H1 (cell line): ENCODE results near the gene ATP6V0E2. TPM values are rescaled to one million over a fixed set of nuclear protein-coding genes. Genes with fewer than 3 reads are reported as not detected.

Experiments
- CTCF ChIA-PET: fragments of 300-600 bp; sonication (Branson Sonifier 250); formaldehyde crosslinking; loops from one replicate; lab custom pipeline; 2021; ENCODE audit not compliant: partially characterized antibody; lab: Charles Lee
- POLR2A ChIA-PET: fragments of 300-600 bp; sonication (Branson Sonifier 250); formaldehyde crosslinking; loops from one replicate; lab custom pipeline; 2021; ENCODE audit warnings: inconsistent platforms; ENCODE audit not compliant: partially characterized antibody; lab: Charles Lee
- DNase-seq, 2 experiments: peaks; one replicate each; pipeline versions ENCODE4 v3.0.0 to v3.0.0-alpha.2; 2010 to 2022; ENCODE audit warnings: low spot score in 2 of 2, low read depth in 1 of 2, mixed read lengths in 1 of 2
- FAIRE-seq: peaks from 2 replicates; lab custom pipeline; 2011; peaks lifted over from hg19 to GRCh38; lab: Jason Lieb, UNC
- H2AFZ ChIP-seq: 2 replicates; pipeline ENCODE4 v1.8.1; 2012; ENCODE audit warnings: low read length, inconsistent platforms
- H2AK5ac ChIP-seq: 2 replicates; pipeline ENCODE4 v1.6.1; 2013; ENCODE audit warnings: low read depth, low read length
- H2BK120ac ChIP-seq: replicated peaks from 2 replicates; pipeline ENCODE3; 2013; ENCODE audit warnings: low read depth, low read length, inconsistent platforms
- H2BK12ac ChIP-seq: 2 replicates; pipeline ENCODE4 v1.6.1; 2013; ENCODE audit warnings: low read depth, low read length
- H2BK15ac ChIP-seq: 2 replicates; pipeline ENCODE4 v1.6.1; 2013; ENCODE audit warnings: low read length
- H2BK20ac ChIP-seq: 2 replicates; pipeline ENCODE4 v1.6.1; 2013; ENCODE audit warnings: low read length
- H2BK5ac ChIP-seq: 2 replicates; pipeline ENCODE4 v1.6.1; 2013; ENCODE audit warnings: low read depth, low read length
- H3K14ac ChIP-seq: 2 replicates; pipeline ENCODE4 v1.6.1; 2013; ENCODE audit warnings: inconsistent platforms; ENCODE audit not compliant: insufficient read length
- H3K18ac ChIP-seq: 2 replicates; pipeline ENCODE4 v1.6.1; 2013; ENCODE audit warnings: low read length; ENCODE audit errors: extremely low read depth
- H3K23ac ChIP-seq: 2 replicates; pipeline ENCODE4 v1.6.1; 2013; ENCODE audit warnings: inconsistent platforms; ENCODE audit not compliant: insufficient read length
- H3K23me2 ChIP-seq: 2 replicates; pipeline ENCODE4 v1.6.1; 2013; ENCODE audit warnings: low read depth, low read length
- H3K27ac ChIP-seq: 2 replicates; pipeline ENCODE4 v1.6.1; 2011; ENCODE audit warnings: low read depth, low read length, inconsistent platforms
- H3K27me3 ChIP-seq, 4 experiments: replicated peaks in 1 of 4; 1 replicate in 1 of 4; 2 replicates in 3 of 4; pipeline versions ENCODE4 v1.6.1 to v1.8.1; 2011 to 2013; ENCODE audit warnings: low read length in 3 of 4, mild to moderate bottlenecking in 3 of 4, inconsistent platforms in 2 of 4, mixed read lengths in 2 of 4, moderate library complexity in 1 of 4; ENCODE audit not compliant: control insufficient read depth in 3 of 4, insufficient read depth in 3 of 4; ENCODE audit errors: extremely low read depth in 1 of 4
- H3K36me3 ChIP-seq, 4 experiments: 2 replicates each; pipeline versions ENCODE4 v1.6.1 to v1.8.1; 2011 to 2013; ENCODE audit warnings: mild to moderate bottlenecking in 4 of 4, low read length in 3 of 4, moderate library complexity in 2 of 4, control low read depth in 1 of 4, inconsistent platforms in 1 of 4; ENCODE audit not compliant: insufficient read depth in 4 of 4, control insufficient read depth in 2 of 4
- H3K4ac ChIP-seq: replicated peaks from 2 replicates; pipeline ENCODE3; 2013; ENCODE audit warnings: low read length, low read depth, mixed read lengths, inconsistent platforms; ENCODE audit not compliant: insufficient read length
- H3K4me1 ChIP-seq, 4 experiments: replicated peaks in 1 of 4; 1 replicate in 1 of 4; 2 replicates in 3 of 4; pipeline versions ENCODE4 v1.6.1 to v1.8.1; 2011 to 2013; ENCODE audit warnings: low read length in 3 of 4, inconsistent platforms in 2 of 4, mixed read lengths in 1 of 4; ENCODE audit not compliant: insufficient read depth in 4 of 4, control insufficient read depth in 3 of 4
- H3K4me2 ChIP-seq, 2 experiments: 2 replicates each; pipeline versions ENCODE4 v1.6.1 to v1.8.1; 2011 to 2013; ENCODE audit warnings: low read depth in 2 of 2, low read length in 2 of 2, control low read depth in 1 of 2, inconsistent platforms in 1 of 2, mild to moderate bottlenecking in 1 of 2; ENCODE audit not compliant: insufficient read depth in 1 of 2
- H3K4me3 ChIP-seq, 4 experiments: fragments of 200-600, 300-600 bp in 1 of 4; sonication (generic), shearing (Covaris generic), sonication (Bioruptor Twin) in 1 of 4; 2 replicates each; pipeline versions ENCODE4 v1.5.1 to v1.8.1; 2011 to 2016; ENCODE audit warnings: low read length in 4 of 4, low read depth in 3 of 4, control low read depth in 2 of 4, inconsistent platforms in 2 of 4, mild to moderate bottlenecking in 2 of 4, mixed read lengths in 1 of 4, moderate library complexity in 1 of 4; ENCODE audit not compliant: insufficient read depth in 2 of 4; ENCODE audit errors: extremely low read depth in 1 of 4
- H3K56ac ChIP-seq: replicated peaks from 2 replicates; pipeline ENCODE3; 2013; ENCODE audit warnings: low read depth, mild to moderate bottlenecking, mixed read lengths, low read length, inconsistent platforms; ENCODE audit not compliant: insufficient read length
- H3K79me1 ChIP-seq: 2 replicates; pipeline ENCODE4 v1.6.1; 2013; ENCODE audit warnings: low read depth, low read length, control low read depth
- H3K79me2 ChIP-seq, 2 experiments: 2 replicates each; pipeline versions ENCODE4 v1.6.1 to v1.8.1; 2012 to 2013; ENCODE audit warnings: low read length in 2 of 2, mild to moderate bottlenecking in 2 of 2, inconsistent platforms in 1 of 2; ENCODE audit not compliant: insufficient read depth in 2 of 2, control insufficient read depth in 1 of 2
- H3K9ac ChIP-seq, 4 experiments: replicated peaks in 1 of 4; 1 replicate in 1 of 4; 2 replicates in 3 of 4; pipeline versions ENCODE4 v1.6.1 to v1.8.1; 2011 to 2013; ENCODE audit warnings: low read depth in 3 of 4, low read length in 3 of 4, control low read depth in 2 of 4, mild to moderate bottlenecking in 2 of 4, moderate library complexity in 2 of 4, inconsistent platforms in 1 of 4; ENCODE audit errors: extremely low read depth in 1 of 4
- H3K9me3 ChIP-seq, 2 experiments: 2 replicates each; pipeline versions ENCODE4 v1.6.1 to v1.8.1; 2012 to 2013; ENCODE audit warnings: mild to moderate bottlenecking in 2 of 2, moderate library complexity in 2 of 2, control low read depth in 1 of 2, inconsistent platforms in 1 of 2, low read depth in 1 of 2, low read length in 1 of 2, mixed read lengths in 1 of 2; ENCODE audit not compliant: insufficient read depth in 2 of 2
- H4K20me1 ChIP-seq, 2 experiments: replicated peaks in 1 of 2; 2 replicates each; pipeline versions ENCODE3 to v1.8.1; 2011 to 2013; ENCODE audit warnings: inconsistent platforms in 2 of 2, low read length in 2 of 2, mild to moderate bottlenecking in 1 of 2; ENCODE audit not compliant: insufficient read depth in 2 of 2, control insufficient read depth in 1 of 2
- H4K5ac ChIP-seq: 2 replicates; pipeline ENCODE4 v1.6.1; 2013; ENCODE audit warnings: low read length, low read depth, mixed read lengths, inconsistent platforms; ENCODE audit not compliant: insufficient read length
- H4K8ac ChIP-seq: 2 replicates; pipeline ENCODE4 v1.8.0; 2013; ENCODE audit warnings: mild to moderate bottlenecking, moderate library complexity, low read length, inconsistent platforms; ENCODE audit not compliant: insufficient read depth; ENCODE audit errors: extremely low read depth
- H4K91ac ChIP-seq: replicated peaks from 2 replicates; pipeline ENCODE3; 2013; ENCODE audit warnings: low read length, mixed read lengths, inconsistent platforms; ENCODE audit not compliant: insufficient read length
- ASH2L ChIP-seq: fragments of 200-600, 300-600 bp; sonication (generic); IDR thresholded peaks from one replicate; pipeline ENCODE4 v1.7.1; 2017; ENCODE audit warnings: low read length
- BACH1 ChIP-seq: IDR thresholded peaks from 2 replicates; pipeline ENCODE4 v1.6.1; 2012; ENCODE audit warnings: low read length, improper control_type of control experiment
- SRF ChIP-seq: IDR thresholded peaks from 2 replicates; pipeline ENCODE4 v1.6.1; 2011; ENCODE audit warnings: mild to moderate bottlenecking, low read depth, low read length, moderate library complexity
- WGBS, 2 experiments: shearing (Covaris generic) in 1 of 2; methylation state at CpG; one replicate each; pipeline versions ENCODE4 v1.1.6 to v1.1.7; 2013 to 2015; ENCODE audit warnings: low lambda C conversion rate in 2 of 2, mixed read lengths in 2 of 2, inconsistent platforms in 1 of 2, low coverage in 1 of 2, missing lambda C conversion rate in 1 of 2; ENCODE audit not compliant: insufficient replicate concordance in 2 of 2, insufficient coverage in 1 of 2, insufficient read length in 1 of 2; ENCODE audit errors: extremely low coverage in 1 of 2, missing lambda C conversion rate in 1 of 2; 5-methylcytosine and 5-hydroxymethylcytosine counted together
- polyA plus RNA-seq, 7 experiments: library from polyadenylated mRNA; depleted of rRNA in 3 of 7; stranded (reverse) in 5 of 7; unstranded in 2 of 7; fragments of >200 nt in 5 of 7; fragments of 200-250 nt in 2 of 7; gene quantifications; 1 replicate in 5 of 7; 2 replicates in 1 of 7; 4 replicates in 1 of 7; pipeline versions ENCODE4 v1.2.1 to v1.2.3, GENCODE V29; 2011 to 2013; ENCODE audit warnings: missing spikeins in 2 of 7, mixed read lengths in 2 of 7
- total RNA-seq: library from RNA; stranded (reverse); fragmentation: NEBNext Ultra II Directional; extraction: Animal tissue kit (Norgen Biotek cat#: 25700); gene quantifications from 2 replicates; pipeline ENCODE4 v1.2.1, GENCODE V29; 2021

The ATP6V0E2 gene
- total and polyA plus RNA-seq, 2 of the 8 experiments (the other 6 are each of a cell fraction or from before 2014, with no cell fraction given) = 26.1 to 47.9 TPM

DNA sequence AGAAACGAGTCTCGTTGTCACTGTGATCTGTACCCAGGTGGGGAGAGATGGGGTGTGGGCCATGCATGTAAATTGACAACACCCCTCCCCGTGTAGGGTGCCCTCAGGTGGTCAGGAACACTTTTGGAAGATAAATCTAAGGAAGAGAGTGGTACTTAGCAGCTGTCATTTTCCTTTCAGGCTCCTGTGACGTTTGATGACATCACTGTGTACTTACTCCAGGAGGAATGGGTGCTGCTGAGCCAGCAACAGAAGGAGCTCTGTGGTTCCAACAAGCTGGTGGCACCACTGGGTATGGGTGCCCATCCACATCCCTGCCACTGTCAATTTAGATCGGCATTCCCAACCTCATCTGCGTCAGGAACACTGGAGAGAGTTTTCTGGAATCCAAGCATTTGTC, 29.3 kb upstream of the ATP6V0E2 start:
- FAIRE-seq (no peak), DNase-seq (no peak)
- no peak overlapping the region for H4K8ac ChIP-seq
- H3K79me2 ChIP-seq = no peaks in the 10 kb centered on the region
- H3K23ac ChIP-seq = no peak overlapping the region
- H3K18ac ChIP-seq = no peak overlapping the region
- no peaks in the 10 kb centered on the region for H3K79me1 ChIP-seq
- H2BK12ac ChIP-seq = no peak overlapping the region
- no peak overlapping the region for H3K4me3 ChIP-seq
- no peaks in the 10 kb centered on the region for H3K23me2 ChIP-seq
- H4K91ac ChIP-seq = no peak overlapping the region
- H2BK20ac ChIP-seq = no peak overlapping the region
- H4K20me1 ChIP-seq = no peaks in the 10 kb centered on the region
- no peak overlapping the region for H4K5ac ChIP-seq
- no peaks in the 10 kb centered on the region for H3K36me3 ChIP-seq
- H2BK15ac ChIP-seq = no peak overlapping the region
- no peak overlapping the region for H3K27ac ChIP-seq
- WGBS, 2 experiments = 78% methylated on average over 6 of the region's 6 CpGs; no CpG with 5 or more reads in 1 of the 2 experiments
- H3K27me3 ChIP-seq = no peaks in the 10 kb centered on the region; a peak in 2 of 7 replicates
- H2BK5ac ChIP-seq = no peak overlapping the region
- H2AFZ ChIP-seq = no peak overlapping the region
- no peak overlapping the region for H2AK5ac ChIP-seq
- ChIA-PET CTCF (interaction anchor here (1.2 to 13.8 kb wide), 5 partner anchors 17 to 48 kb away, joined by 3 to 209 read pairs (median 7); no protein-coding TSS in a partner anchor), POLR2A (interaction anchor here (1.0 kb wide), 1 partner anchor 28 kb away, joined by 4 read pairs; no protein-coding TSS in a partner anchor)
- no peak overlapping the region for H3K56ac ChIP-seq
- no peaks in the 10 kb centered on the region for H3K9me3 ChIP-seq
- no peak overlapping the region for H3K4me2 ChIP-seq
- H3K9ac ChIP-seq = no peak overlapping the region
- H2BK120ac ChIP-seq = no peak overlapping the region
- H3K4me1 ChIP-seq = peaks cover 0 to 2% (median 0%) of the 10 kb centered on the region in 4 experiments; a peak in 1 of 7 replicates
- no peak overlapping the region for H3K4ac ChIP-seq
- no peak overlapping the region for H3K14ac ChIP-seq
- TF ChIP-seq BACH1 (no peak), ASH2L (no peak), SRF (no peak)
